HTR-8/SVneo (cell line): Measurements from ENCODE around the gene TACR1.
A peak's percentile ranks its signal among the peaks of the same experiment; 100 is the strongest.
"Not testable (repeated sequence)": the region's sequence is repeated elsewhere in the genome, so short reads cannot be mapped to it uniquely, and the experiment has no call there.

Experiments used
- DNase-seq: peaks from one replicate; pipeline ENCODE4 v3.0.0; 2011; ENCODE audit warnings: low spot score, mixed read lengths; ENCODE audit not compliant: insufficient read length
- FAIRE-seq: peaks from 2 replicates; lab custom pipeline; 2011; peaks lifted over from hg19 to GRCh38; lab: Jason Lieb, UNC

The TACR1 gene

GRCh38 chr2:75200140-75201096 is 1.1 kb upstream of the TACR1 start:
- peak; percentile 20 for DNase-seq
- no peak for FAIRE-seq

GRCh38 chr2:75195076-75195691 is 4.1 kb downstream of the TACR1 start:
- FAIRE-seq = no peak
- no peak for DNase-seq

- DNase-seq (no peak), FAIRE-seq (no peak)
Measured at GRCh38 chr2:75194184-75194868, 5.0 kb downstream of the TACR1 start.

GRCh38 chr2:75192496-75192895 is 6.8 kb downstream of the TACR1 start:
- FAIRE-seq = no peak
- no peak for DNase-seq

GRCh38 chr2:75190271-75190990 is 8.9 kb downstream of the TACR1 start:
- no peak for FAIRE-seq
- no peak for DNase-seq

- DNase-seq = no peak
- FAIRE-seq = no peak
Measured at GRCh38 chr2:75186821-75187220, 12.5 kb downstream of the TACR1 start.

- no peak for FAIRE-seq
Measured at GRCh38 chr2:75182606-75183005, 16.7 kb downstream of the TACR1 start.

GRCh38 chr2:75180476-75180875 is 18.8 kb downstream of the TACR1 start:
- no peak for FAIRE-seq
- no peak for DNase-seq

More at GRCh38 chr2:75182606-75183005, 16.7 kb downstream of the TACR1 start:
- DNase-seq = no peak

GRCh38 chr2:75177427-75177826 is 21.9 kb downstream of the TACR1 start:
- DNase-seq = no peak
- FAIRE-seq = no peak

GRCh38 chr2:75175456-75175855 is 23.9 kb downstream of the TACR1 start:
- FAIRE-seq = no peak
- no peak for DNase-seq

- FAIRE-seq (no peak), DNase-seq (no peak)
Measured at GRCh38 chr2:75174981-75175380, 24.3 kb downstream of the TACR1 start.

GRCh38 chr2:75174519-75174918 is 24.8 kb downstream of the TACR1 start:
- DNase-seq = no peak
- FAIRE-seq = no peak

- no peak for FAIRE-seq
- no peak for DNase-seq
Measured at GRCh38 chr2:75173740-75174139, 25.6 kb downstream of the TACR1 start.

- FAIRE-seq, DNase-seq: not testable (repeated sequence)
Measured at GRCh38 chr2:75171423-75171822, 27.9 kb downstream of the TACR1 start.

GRCh38 chr2:75170889-75171288 is 28.4 kb downstream of the TACR1 start:
- FAIRE-seq (no peak), DNase-seq (no peak)

- DNase-seq = no peak
- no peak for FAIRE-seq
Measured at GRCh38 chr2:75168186-75168585, 31.1 kb downstream of the TACR1 start.

GRCh38 chr2:75166491-75166890 is 32.8 kb downstream of the TACR1 start:
- no peak for FAIRE-seq

GRCh38 chr2:75162897-75163296 is 36.4 kb downstream of the TACR1 start:
- FAIRE-seq (no peak), DNase-seq (no peak)

More at GRCh38 chr2:75166491-75166890, 32.8 kb downstream of the TACR1 start:
- DNase-seq = no peak

GRCh38 chr2:75162259-75162658 is 37.1 kb downstream of the TACR1 start:
- FAIRE-seq (no peak), DNase-seq (no peak)

- FAIRE-seq (no peak), DNase-seq (peak; percentile 29)
Measured at GRCh38 chr2:75157435-75157834, 41.9 kb downstream of the TACR1 start.
